Tibial nerve (tissue), 4 donors: ENCODE measurements around the gene GMEB2. TPM values are rescaled to one million over a fixed set of nuclear protein-coding genes. Genes with fewer than 3 reads are reported as not detected.
"Not testable (repeated sequence)": the region's sequence is repeated elsewhere in the genome, so short reads cannot be mapped to it uniquely, and the experiment has no call there.

Source experiments
- DNase-seq, 2 donors: peaks; one replicate each; pipeline ENCODE4 v3.0.0-alpha.2; 2019; ENCODE audit warnings: low spot score in 2 of 2
- H3K27ac ChIP-seq, 4 donors: fragments of 200-600 bp; sonication (generic) in 3 of 4; one replicate each; pipeline ENCODE4 v1.5.1; 2017 to 2019; ENCODE audit warnings: mild to moderate bottlenecking in 1 of 4
- H3K27me3 ChIP-seq, 2 donors: fragments of 200-600 bp; sonication (generic) in 1 of 2; one replicate each; pipeline versions ENCODE4 v1.5.1 to v1.6.0; 2017 to 2019
- H3K36me3 ChIP-seq, 3 donors: fragments of 200-600 bp; sonication (generic); one replicate each; pipeline ENCODE4 v1.5.1; 2018 to 2019
- H3K4me1 ChIP-seq, 4 donors: fragments of 200-600 bp; sonication (generic) in 3 of 4; one replicate each; pipeline ENCODE4 v1.5.1; 2017 to 2019
- H3K4me3 ChIP-seq, 4 donors: fragments of 200-600 bp; sonication (generic) in 3 of 4; one replicate each; pipeline ENCODE4 v1.5.1; 2017 to 2019; ENCODE audit warnings: mild to moderate bottlenecking in 1 of 4, moderate library complexity in 1 of 4
- H3K9me3 ChIP-seq, 4 donors: fragments of 200-600 bp; sonication (generic) in 3 of 4; one replicate each; pipeline ENCODE4 v1.5.1; 2017 to 2019
- EP300 ChIP-seq, 2 donors: sonication (generic); formaldehyde crosslinking; IDR thresholded peaks; one replicate each; pipeline ENCODE4 v1.6.1; 2017; ENCODE audit warnings: antibody characterized with exemption in 2 of 2, mild to moderate bottlenecking in 1 of 2
- POLR2A ChIP-seq, 2 donors: fragments of 450-650 bp; IDR thresholded peaks; one replicate each; pipeline ENCODE4 v1.6.1; 2017; ENCODE audit warnings: antibody characterized with exemption in 2 of 2, mild to moderate bottlenecking in 2 of 2, moderate library complexity in 2 of 2
- WGBS, 2 donors: methylation state at CpG; one replicate each; pipeline ENCODE4 v1.1.5; 2018; 5-methylcytosine and 5-hydroxymethylcytosine counted together
- total RNA-seq, 4 donors: library from RNA; depleted of rRNA; stranded (reverse); fragments of >200 nt; gene quantifications; one replicate each; pipeline ENCODE4 v1.1.0, GENCODE V29; 2016
- TF ChIP-seq, protein P1 (sequence below), 5 experiments: fragments of 200-600 bp in 3 of 5; fragments of 450-650 bp in 2 of 5; sonication (generic) in 3 of 5; IDR thresholded peaks; one replicate each; pipeline ENCODE4 v1.5.1; 2016 to 2019; ENCODE audit warnings: antibody characterized with exemption in 5 of 5, mild to moderate bottlenecking in 3 of 5, moderate library complexity in 2 of 5

The GMEB2 gene
- total RNA-seq, 4 donors from 2014 or later, result 12.5 to 14.7 (median 13.7) TPM

GRCh38 chr20:63641146-63641791 lies 14.4 kb upstream of the GMEB2 start:
- DNase-seq, result no peak
- 25 to 49% methylated on average over 25 to 36 of the region's 47 CpGs for WGBS, 2 donors
- TF ChIP-seq EP300 (IDR thresholded peaks at IDR 0.05), result peak in 1 of 2 donors; percentile 21
- peak in 1 of 2 donors; percentile 14 for TF ChIP-seq POLR2A (IDR thresholded peaks at IDR 0.05)
- TF ChIP-seq, protein P1, sequence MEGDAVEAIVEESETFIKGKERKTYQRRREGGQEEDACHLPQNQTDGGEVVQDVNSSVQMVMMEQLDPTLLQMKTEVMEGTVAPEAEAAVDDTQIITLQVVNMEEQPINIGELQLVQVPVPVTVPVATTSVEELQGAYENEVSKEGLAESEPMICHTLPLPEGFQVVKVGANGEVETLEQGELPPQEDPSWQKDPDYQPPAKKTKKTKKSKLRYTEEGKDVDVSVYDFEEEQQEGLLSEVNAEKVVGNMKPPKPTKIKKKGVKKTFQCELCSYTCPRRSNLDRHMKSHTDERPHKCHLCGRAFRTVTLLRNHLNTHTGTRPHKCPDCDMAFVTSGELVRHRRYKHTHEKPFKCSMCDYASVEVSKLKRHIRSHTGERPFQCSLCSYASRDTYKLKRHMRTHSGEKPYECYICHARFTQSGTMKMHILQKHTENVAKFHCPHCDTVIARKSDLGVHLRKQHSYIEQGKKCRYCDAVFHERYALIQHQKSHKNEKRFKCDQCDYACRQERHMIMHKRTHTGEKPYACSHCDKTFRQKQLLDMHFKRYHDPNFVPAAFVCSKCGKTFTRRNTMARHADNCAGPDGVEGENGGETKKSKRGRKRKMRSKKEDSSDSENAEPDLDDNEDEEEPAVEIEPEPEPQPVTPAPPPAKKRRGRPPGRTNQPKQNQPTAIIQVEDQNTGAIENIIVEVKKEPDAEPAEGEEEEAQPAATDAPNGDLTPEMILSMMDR (IDR thresholded peaks at IDR 0.05), result no peak
- Histone ChIP-seq H3K4me3 (peak overlapping the region; percentile 26 to 73 (median 45)), H3K27me3 (no peaks in the 10 kb centered on the region), H3K4me1 (peaks cover 0 to 18% (median 6%) of the 10 kb centered on the region in 4 donors), H3K9me3 (no peaks in the 10 kb centered on the region), H3K27ac (peak overlapping the region in 3 of 4 donors; percentile 71 to 91 (median 80)), H3K36me3 (peaks cover 0 to 9% (median 0%) of the 10 kb centered on the region in 3 donors)

GRCh38 chr20:63640686-63641085 lies 13.8 kb upstream of the GMEB2 start:
- H3K27me3 ChIP-seq, H3K9me3 ChIP-seq, H3K36me3 ChIP-seq, DNase-seq: not testable (repeated sequence)
- peak overlapping the region in 2 of 4 donors; percentile 17 to 91 for H3K27ac ChIP-seq
- 64% methylated on average over 14 of the region's 17 CpGs; no CpG with 5 or more reads in 1 of the 2 donors for WGBS, 2 donors
- peak overlapping the region in 3 of 4 donors; percentile 34 to 73 (median 40) for H3K4me3 ChIP-seq
- H3K4me1 ChIP-seq, result peaks cover 0 to 18% (median 6%) of the 10 kb centered on the region in 4 donors

DNA sequence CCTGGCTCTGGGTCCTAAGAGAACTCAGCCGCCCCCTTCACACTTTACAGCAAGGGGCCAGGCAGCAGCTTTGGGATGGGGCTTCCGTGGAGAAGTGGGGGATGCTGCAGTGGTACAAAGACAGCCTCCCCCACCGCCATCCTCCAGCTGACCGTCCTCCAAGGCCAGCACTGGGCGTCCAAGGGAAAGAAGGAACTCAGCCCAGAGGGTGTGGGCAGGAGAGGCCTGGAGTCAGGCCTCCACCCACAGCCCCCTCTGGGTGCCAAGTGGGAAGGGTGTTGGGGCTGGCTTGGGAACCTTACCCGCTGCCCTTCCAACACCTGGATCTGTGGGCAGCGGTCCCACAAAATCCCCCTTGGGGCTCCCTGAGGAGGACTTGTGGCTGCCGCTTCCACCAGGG lies 13.2 kb upstream of the GMEB2 start:
- H3K36me3 ChIP-seq, result peaks cover 0 to 9% (median 0%) of the 10 kb centered on the region in 3 donors
- H3K27ac ChIP-seq, result peak overlapping the region in 3 of 4 donors; percentile 6 to 91 (median 36)
- DNase-seq, result no peak
- no peaks in the 10 kb centered on the region for H3K9me3 ChIP-seq
- H3K27me3 ChIP-seq, result no peaks in the 10 kb centered on the region
- peak overlapping the region in 2 of 4 donors; percentile 40 to 73 for H3K4me3 ChIP-seq
- 56 to 66% methylated on average over 7 to 8 of the region's 8 CpGs for WGBS, 2 donors
- TF ChIP-seq, protein P1 (IDR thresholded peaks at IDR 0.05), result no peak
- no peak for TF ChIP-seq EP300 (IDR thresholded peaks at IDR 0.05)
- no peak for TF ChIP-seq POLR2A (IDR thresholded peaks at IDR 0.05)
- peaks cover 0 to 18% (median 6%) of the 10 kb centered on the region in 4 donors for H3K4me1 ChIP-seq

GRCh38 chr20:63639093-63639975 lies 12.4 kb upstream of the GMEB2 start:
- DNase-seq, result no peak
- Histone ChIP-seq H3K27ac (peak overlapping the region in 3 of 4 donors; percentile 50 to 91 (median 54)), H3K4me1 (peaks cover 0 to 18% (median 6%) of the 10 kb centered on the region in 4 donors), H3K36me3 (peaks cover 0 to 9% (median 0%) of the 10 kb centered on the region in 3 donors), H3K9me3 (no peaks in the 10 kb centered on the region), H3K27me3 (no peaks in the 10 kb centered on the region), H3K4me3 (peak overlapping the region in 2 of 4 donors; percentile 40 to 73)
- TF ChIP-seq EP300 (IDR thresholded peaks at IDR 0.05) (no peak), POLR2A (IDR thresholded peaks at IDR 0.05) (no peak)
- TF ChIP-seq, protein P1 (IDR thresholded peaks at IDR 0.05), result no peak
- WGBS, 2 donors, result 61 to 67% methylated on average over 13 to 15 of the region's 15 CpGs

DNA sequence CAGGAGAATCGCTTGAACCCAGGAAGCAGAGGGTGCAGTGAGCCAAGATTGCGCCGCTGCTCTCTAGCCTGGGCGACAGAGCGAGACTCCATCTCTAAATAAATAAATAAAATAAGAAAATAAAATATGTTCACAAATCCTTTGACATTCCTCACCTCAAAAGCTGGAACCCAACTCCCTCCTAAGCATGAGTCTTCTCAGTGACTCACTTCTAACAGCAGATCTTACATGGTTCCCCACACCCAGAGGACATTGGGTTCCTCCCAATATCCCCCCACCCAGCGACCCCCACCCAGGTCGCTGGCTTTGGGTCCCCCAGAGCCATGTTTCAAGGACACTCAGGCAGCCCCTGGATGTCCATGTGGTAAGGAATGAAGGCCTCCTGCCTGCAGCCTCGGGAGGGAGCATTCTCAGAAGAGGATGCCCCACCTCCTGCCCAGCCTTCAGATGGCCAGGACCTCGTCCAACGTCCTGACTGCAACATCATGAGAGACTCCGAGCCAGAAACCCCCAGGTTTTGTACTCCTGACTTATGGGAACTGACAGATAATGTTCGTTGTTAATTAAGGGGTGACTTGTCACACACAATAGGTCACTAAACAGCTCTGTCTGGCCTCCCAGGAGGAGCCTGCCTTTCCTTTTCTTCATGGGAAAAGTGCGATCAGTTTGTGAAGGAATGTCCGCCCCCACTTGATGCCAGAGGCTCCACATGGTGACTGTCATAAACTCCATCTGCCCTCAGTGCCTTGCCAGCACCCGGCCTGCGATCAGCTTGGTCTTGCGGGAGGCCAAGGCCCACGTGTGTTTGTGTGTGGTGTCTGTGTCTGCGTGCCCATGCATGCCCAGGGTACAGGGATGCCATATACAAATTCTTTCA lies 10.1 kb upstream of the GMEB2 start:
- no peak for DNase-seq
- peaks cover 0 to 8% (median 2%) of the 10 kb centered on the region in 4 donors for H3K4me1 ChIP-seq
- WGBS, 2 donors, result 63 to 73% methylated on average over 18 to 19 of the region's 19 CpGs
- H3K36me3 ChIP-seq, result no peaks in the 10 kb centered on the region
- no peak overlapping the region for H3K4me3 ChIP-seq
- no peaks in the 10 kb centered on the region for H3K9me3 ChIP-seq
- no peaks in the 10 kb centered on the region for H3K27me3 ChIP-seq
- TF ChIP-seq, protein P1 (IDR thresholded peaks at IDR 0.05), result no peak
- peak overlapping the region in 1 of 4 donors; percentile 81 for H3K27ac ChIP-seq
